HUES48 (cell line): ENCODE data around the gene MEAF6.

ENCODE experiments used
- H3K27ac ChIP-seq: one replicate; pipeline ENCODE4 v1.7.0; 2013; ENCODE audit warnings: low read depth, low read length, inconsistent platforms
- H3K27me3 ChIP-seq: 2 replicates; pipeline ENCODE4 v1.6.1; 2013; ENCODE audit warnings: mild to moderate bottlenecking, low read length; ENCODE audit not compliant: control insufficient read depth, insufficient read depth
- H3K36me3 ChIP-seq: 2 replicates; pipeline ENCODE4 v1.6.1; 2013; ENCODE audit warnings: low read length; ENCODE audit not compliant: control insufficient read depth, insufficient read depth
- H3K4me1 ChIP-seq: 2 replicates; pipeline ENCODE4 v1.6.1; 2013; ENCODE audit warnings: mild to moderate bottlenecking, low read length; ENCODE audit not compliant: control insufficient read depth, insufficient read depth
- H3K4me3 ChIP-seq: 2 replicates; pipeline ENCODE4 v1.5.1; 2013; ENCODE audit warnings: mild to moderate bottlenecking, low read depth, low read length
- H3K9ac ChIP-seq: 2 replicates; pipeline ENCODE4 v1.6.1; 2013; ENCODE audit warnings: mild to moderate bottlenecking, low read depth, low read length, moderate library complexity
- H3K9me3 ChIP-seq: 2 replicates; pipeline ENCODE4 v1.6.1; 2013; ENCODE audit warnings: low read length; ENCODE audit not compliant: control insufficient read depth, insufficient read depth

The MEAF6 gene

GRCh38 chr1:37501661-37502060 is 12.9 kb downstream of the MEAF6 start:
- no peaks in the 10 kb centered on the region for H3K9me3 ChIP-seq
- no peaks in the 10 kb centered on the region for H3K4me1 ChIP-seq
- no peak overlapping the region for H3K27ac ChIP-seq
- H3K27me3 ChIP-seq, result no peaks in the 10 kb centered on the region
- no peak overlapping the region for H3K4me3 ChIP-seq
- peaks cover 55% of the 10 kb centered on the region for H3K36me3 ChIP-seq
- H3K9ac ChIP-seq, result no peak overlapping the region

- Histone ChIP-seq H3K9ac (no peak overlapping the region), H3K4me1 (no peaks in the 10 kb centered on the region), H3K36me3 (peaks cover 57% of the 10 kb centered on the region), H3K4me3 (no peak overlapping the region), H3K27me3 (no peaks in the 10 kb centered on the region), H3K27ac (no peak overlapping the region), H3K9me3 (no peaks in the 10 kb centered on the region)
Measured at GRCh38 chr1:37498872-37499617, 15.5 kb downstream of the MEAF6 start.

GRCh38 chr1:37497832-37498231 is 16.7 kb downstream of the MEAF6 start:
- H3K36me3 ChIP-seq, result peaks cover 61% of the 10 kb centered on the region
- H3K4me3 ChIP-seq, result no peak overlapping the region
- no peaks in the 10 kb centered on the region for H3K27me3 ChIP-seq
- no peak overlapping the region for H3K27ac ChIP-seq
- H3K9ac ChIP-seq, result no peak overlapping the region
- no peaks in the 10 kb centered on the region for H3K4me1 ChIP-seq
- H3K9me3 ChIP-seq, result no peaks in the 10 kb centered on the region

- Histone ChIP-seq H3K9ac (no peak overlapping the region), H3K4me3 (no peak overlapping the region), H3K4me1 (no peaks in the 10 kb centered on the region), H3K9me3 (no peaks in the 10 kb centered on the region), H3K36me3 (peaks cover 58% of the 10 kb centered on the region), H3K27me3 (no peaks in the 10 kb centered on the region), H3K27ac (no peak overlapping the region)
Measured at GRCh38 chr1:37495875-37496274, 18.7 kb downstream of the MEAF6 start.

- Histone ChIP-seq H3K27me3 (no peaks in the 10 kb centered on the region), H3K36me3 (peaks cover 44% of the 10 kb centered on the region), H3K9ac (no peak overlapping the region), H3K9me3 (no peaks in the 10 kb centered on the region), H3K4me1 (no peaks in the 10 kb centered on the region), H3K4me3 (no peak overlapping the region), H3K27ac (no peak overlapping the region)
Measured at GRCh38 chr1:37493336-37494098, 21.0 kb downstream of the MEAF6 start.

- H3K9ac ChIP-seq, result no peak overlapping the region
- H3K36me3 ChIP-seq, result peaks cover 31% of the 10 kb centered on the region
- H3K4me3 ChIP-seq, result no peak overlapping the region
- no peak overlapping the region for H3K27ac ChIP-seq
- no peaks in the 10 kb centered on the region for H3K27me3 ChIP-seq
- no peaks in the 10 kb centered on the region for H3K9me3 ChIP-seq
- no peaks in the 10 kb centered on the region for H3K4me1 ChIP-seq
Measured at GRCh38 chr1:37487619-37487984, 27.0 kb downstream of the MEAF6 start.

GRCh38 chr1:37486680-37487618 is 27.6 kb downstream of the MEAF6 start:
- no peak overlapping the region for H3K4me3 ChIP-seq
- H3K36me3 ChIP-seq, result peaks cover 33% of the 10 kb centered on the region
- no peaks in the 10 kb centered on the region for H3K27me3 ChIP-seq
- no peak overlapping the region for H3K27ac ChIP-seq
- no peak overlapping the region for H3K9ac ChIP-seq
- no peaks in the 10 kb centered on the region for H3K9me3 ChIP-seq
- no peaks in the 10 kb centered on the region for H3K4me1 ChIP-seq

- Histone ChIP-seq H3K36me3 (peaks cover 38% of the 10 kb centered on the region), H3K4me1 (no peaks in the 10 kb centered on the region), H3K27ac (no peak overlapping the region), H3K9ac (no peak overlapping the region), H3K9me3 (no peaks in the 10 kb centered on the region), H3K27me3 (no peaks in the 10 kb centered on the region), H3K4me3 (no peak overlapping the region)
Measured at GRCh38 chr1:37485902-37486679, 28.5 kb downstream of the MEAF6 start.

GRCh38 chr1:37484325-37485051 is 30.1 kb downstream of the MEAF6 start:
- no peak overlapping the region for H3K4me3 ChIP-seq
- no peaks in the 10 kb centered on the region for H3K9me3 ChIP-seq
- H3K36me3 ChIP-seq, result peaks cover 45% of the 10 kb centered on the region
- no peak overlapping the region for H3K27ac ChIP-seq
- H3K9ac ChIP-seq, result no peak overlapping the region
- no peaks in the 10 kb centered on the region for H3K27me3 ChIP-seq
- no peaks in the 10 kb centered on the region for H3K4me1 ChIP-seq

- Histone ChIP-seq H3K27ac (no peak overlapping the region), H3K36me3 (peaks cover 51% of the 10 kb centered on the region), H3K4me3 (no peak overlapping the region), H3K27me3 (no peaks in the 10 kb centered on the region), H3K9ac (no peak overlapping the region), H3K4me1 (0 out of 2 replicates have a peak, but pooled peaks cover 3% of the 10 kb centered on the region), H3K9me3 (no peaks in the 10 kb centered on the region)
Measured at GRCh38 chr1:37483785-37484184, 30.8 kb downstream of the MEAF6 start.
